ENCODE results near the gene CTTN.
A peak's percentile ranks its signal among the peaks of the same experiment; 100 is the strongest.

Gene CTTN

DNA sequence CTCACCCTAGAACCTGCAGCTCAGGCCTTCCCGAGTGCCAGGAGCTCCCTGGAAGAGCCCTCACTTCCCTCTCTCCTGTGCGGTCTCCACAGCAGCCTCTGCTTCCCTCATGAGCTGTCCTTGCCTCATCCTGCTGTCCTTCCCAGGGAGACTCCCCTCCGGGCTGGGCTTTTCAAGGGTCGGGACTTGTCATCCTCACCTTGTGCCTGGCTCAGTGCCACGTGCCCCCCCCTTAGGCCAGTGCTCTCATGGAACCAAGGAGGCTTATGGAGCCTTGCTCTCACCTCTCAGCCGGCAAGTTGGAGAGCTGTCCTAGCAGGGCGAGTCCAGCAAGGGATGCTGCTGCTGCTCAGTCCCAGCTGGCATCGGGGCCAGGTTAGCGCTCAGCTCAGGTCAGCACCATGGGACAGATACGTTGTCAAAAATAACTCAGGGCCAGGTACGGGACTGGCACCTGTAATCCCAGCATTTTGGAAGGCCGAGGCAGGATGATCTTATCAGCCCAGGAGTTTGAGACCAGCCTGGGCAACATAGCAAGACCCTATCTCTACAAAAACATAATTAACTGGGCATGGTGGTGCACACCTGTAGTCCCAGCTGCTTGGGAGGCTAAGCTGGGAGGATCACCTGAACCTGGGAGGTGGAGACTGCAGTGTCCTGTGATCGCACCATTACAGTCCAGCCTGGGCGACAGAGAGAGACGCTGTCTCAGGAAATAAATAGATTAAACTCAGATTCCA, 13.6 kb downstream of the CTTN start:
- TF ChIP-seq, protein P1, sequence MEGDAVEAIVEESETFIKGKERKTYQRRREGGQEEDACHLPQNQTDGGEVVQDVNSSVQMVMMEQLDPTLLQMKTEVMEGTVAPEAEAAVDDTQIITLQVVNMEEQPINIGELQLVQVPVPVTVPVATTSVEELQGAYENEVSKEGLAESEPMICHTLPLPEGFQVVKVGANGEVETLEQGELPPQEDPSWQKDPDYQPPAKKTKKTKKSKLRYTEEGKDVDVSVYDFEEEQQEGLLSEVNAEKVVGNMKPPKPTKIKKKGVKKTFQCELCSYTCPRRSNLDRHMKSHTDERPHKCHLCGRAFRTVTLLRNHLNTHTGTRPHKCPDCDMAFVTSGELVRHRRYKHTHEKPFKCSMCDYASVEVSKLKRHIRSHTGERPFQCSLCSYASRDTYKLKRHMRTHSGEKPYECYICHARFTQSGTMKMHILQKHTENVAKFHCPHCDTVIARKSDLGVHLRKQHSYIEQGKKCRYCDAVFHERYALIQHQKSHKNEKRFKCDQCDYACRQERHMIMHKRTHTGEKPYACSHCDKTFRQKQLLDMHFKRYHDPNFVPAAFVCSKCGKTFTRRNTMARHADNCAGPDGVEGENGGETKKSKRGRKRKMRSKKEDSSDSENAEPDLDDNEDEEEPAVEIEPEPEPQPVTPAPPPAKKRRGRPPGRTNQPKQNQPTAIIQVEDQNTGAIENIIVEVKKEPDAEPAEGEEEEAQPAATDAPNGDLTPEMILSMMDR (IDR thresholded peaks at IDR 0.05; ENCODE audit: low read depth, low read length, missing control alignments): no peak
- no peak overlapping the region for H3K4me3 ChIP-seq (ENCODE audit: low read depth, low read length)
- in situ Hi-C loops (cut with HindIII; ENCODE audit: low sequenced_read_pairs): no loop called here
- DNase-seq (ENCODE audit: low read depth): no peak

DNA sequence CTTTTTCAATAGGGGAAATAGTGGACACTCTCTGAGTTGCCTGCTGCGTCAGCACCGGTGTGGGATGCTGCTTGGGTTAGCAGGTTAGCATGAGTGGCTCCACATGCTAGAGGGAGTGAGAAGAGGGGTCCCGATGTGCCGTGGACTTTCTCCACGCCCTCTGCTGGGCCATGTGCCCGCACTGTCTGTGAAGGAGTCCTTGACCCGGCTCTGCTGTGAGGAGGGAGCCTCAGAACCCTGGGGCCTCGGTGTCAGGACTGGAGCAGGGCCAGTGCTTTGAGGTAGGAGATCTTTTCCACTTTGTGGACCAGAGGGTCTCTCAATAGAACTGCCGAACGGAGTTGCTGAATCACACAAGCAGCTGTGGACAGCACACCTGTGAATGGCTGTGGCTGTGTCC, 14.8 kb downstream of the CTTN start:
- TF ChIP-seq, protein P1 (IDR thresholded peaks at IDR 0.05; ENCODE audit: low read depth, low read length, missing control alignments): no peak
- no peak for DNase-seq (ENCODE audit: low read depth)
- no peak overlapping the region for H3K4me3 ChIP-seq (ENCODE audit: low read depth, low read length)
- in situ Hi-C loops (cut with HindIII; ENCODE audit: low sequenced_read_pairs): no loop called here

DNA sequence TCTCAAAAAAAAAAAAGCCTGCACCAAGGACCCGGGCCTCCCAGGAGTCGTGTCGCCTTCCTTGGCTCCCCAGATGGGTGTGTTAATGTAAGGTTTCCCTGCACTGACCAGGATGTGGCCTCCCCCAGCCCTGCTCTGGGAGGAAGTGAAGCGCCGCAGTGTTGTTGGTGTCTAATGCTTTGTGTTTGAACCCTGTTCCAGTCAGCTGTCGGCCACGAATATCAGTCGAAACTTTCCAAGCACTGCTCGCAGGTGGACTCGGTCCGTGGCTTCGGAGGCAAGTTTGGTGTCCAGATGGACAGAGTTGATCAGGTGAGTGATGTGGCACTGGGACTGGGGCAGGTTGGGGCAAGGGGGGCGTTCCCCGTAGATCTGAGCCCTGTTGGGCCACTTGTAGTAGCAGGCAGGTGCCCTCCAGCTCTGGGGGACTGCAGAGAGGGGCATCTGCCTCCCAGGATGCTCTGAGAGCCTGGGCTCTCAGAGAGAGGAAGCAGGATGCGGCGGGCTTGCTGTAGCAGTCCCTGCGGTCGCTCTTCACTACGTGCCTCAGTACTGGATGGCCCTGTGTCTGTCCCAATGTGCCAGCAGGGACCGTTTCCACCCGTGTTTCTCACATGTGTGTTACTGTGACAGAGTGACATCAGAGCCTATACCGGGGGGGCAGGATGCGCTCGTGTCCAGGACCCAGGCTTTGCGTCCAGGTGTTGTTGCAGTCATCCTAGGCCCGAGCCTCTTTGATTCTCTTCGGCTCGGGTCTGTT, 16.2 kb downstream of the CTTN start:
- no peak for DNase-seq (ENCODE audit: low read depth)
- no peak overlapping the region for H3K4me3 ChIP-seq (ENCODE audit: low read depth, low read length)
- in situ Hi-C loops (cut with HindIII; ENCODE audit: low sequenced_read_pairs): no loop called here
- TF ChIP-seq, protein P1 (IDR thresholded peaks at IDR 0.05; ENCODE audit: low read depth, low read length, missing control alignments): no peak

DNA sequence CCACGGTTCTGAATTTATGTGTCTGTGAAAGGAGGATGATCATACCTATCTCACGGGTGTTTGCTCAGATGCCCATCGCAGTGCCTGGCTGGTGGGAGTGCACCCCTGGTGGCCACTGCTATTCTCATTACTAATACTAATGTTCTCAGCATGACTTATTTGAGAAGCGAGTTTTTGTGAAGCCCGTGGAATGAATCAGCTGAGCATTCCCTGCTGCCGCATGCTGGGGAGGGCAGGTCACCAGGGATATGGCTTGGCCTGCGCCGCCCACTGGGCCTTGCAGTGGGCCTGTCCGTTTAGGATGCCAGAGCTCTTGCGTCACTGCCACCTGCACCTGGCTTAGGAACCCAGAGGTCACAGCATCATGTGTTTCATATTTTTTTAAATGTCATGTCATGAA, 16.9 kb downstream of the CTTN start:
- H3K4me3 ChIP-seq (ENCODE audit: low read depth, low read length): no peak overlapping the region
- in situ Hi-C loops (cut with HindIII; ENCODE audit: low sequenced_read_pairs): no loop called here
- TF ChIP-seq, protein P1 (IDR thresholded peaks at IDR 0.05; ENCODE audit: low read depth, low read length, missing control alignments): peak; percentile 62
- DNase-seq (ENCODE audit: low read depth): peak; percentile 22

DNA sequence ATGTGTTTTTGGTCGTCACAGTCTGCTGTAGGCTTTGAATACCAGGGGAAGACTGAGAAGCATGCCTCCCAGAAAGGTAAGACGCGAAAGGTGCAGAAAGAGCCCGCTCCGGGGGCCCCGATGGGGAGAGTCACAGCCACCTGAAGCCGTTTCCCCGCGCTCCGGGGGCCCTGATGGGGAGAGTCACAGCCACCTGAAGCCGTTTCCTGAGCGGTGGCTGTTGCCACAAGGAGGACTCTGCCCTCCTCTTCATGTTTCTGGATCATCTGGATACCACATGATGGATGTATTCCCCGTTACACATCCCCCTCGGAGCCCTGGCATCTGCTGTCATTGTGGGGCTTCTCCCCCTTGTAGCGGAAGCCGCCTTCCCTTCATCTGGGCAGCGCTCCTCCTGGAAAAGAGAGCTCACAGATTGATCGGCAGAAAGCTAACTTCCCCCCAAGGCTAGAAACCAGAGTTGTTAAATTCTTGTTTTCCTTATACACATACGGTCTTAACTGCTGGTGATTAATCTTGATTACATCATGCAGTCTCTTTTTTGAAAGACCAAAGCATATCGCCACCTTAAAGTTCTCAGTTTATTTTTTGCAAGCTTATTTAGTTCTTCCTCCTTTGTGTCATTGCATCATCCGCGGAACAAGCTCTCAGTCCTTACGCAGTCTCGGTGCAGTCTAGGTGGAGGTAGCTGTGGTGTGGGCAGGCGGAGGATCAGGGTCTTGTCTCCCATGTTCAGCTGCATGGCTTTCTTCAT, 17.5 kb downstream of the CTTN start:
- in situ Hi-C loops (cut with HindIII; ENCODE audit: low sequenced_read_pairs): no loop called here
- H3K4me3 ChIP-seq (ENCODE audit: low read depth, low read length): no peak overlapping the region
- DNase-seq (ENCODE audit: low read depth): no peak
- TF ChIP-seq, protein P1 (IDR thresholded peaks at IDR 0.05; ENCODE audit: low read depth, low read length, missing control alignments): no peak

DNA sequence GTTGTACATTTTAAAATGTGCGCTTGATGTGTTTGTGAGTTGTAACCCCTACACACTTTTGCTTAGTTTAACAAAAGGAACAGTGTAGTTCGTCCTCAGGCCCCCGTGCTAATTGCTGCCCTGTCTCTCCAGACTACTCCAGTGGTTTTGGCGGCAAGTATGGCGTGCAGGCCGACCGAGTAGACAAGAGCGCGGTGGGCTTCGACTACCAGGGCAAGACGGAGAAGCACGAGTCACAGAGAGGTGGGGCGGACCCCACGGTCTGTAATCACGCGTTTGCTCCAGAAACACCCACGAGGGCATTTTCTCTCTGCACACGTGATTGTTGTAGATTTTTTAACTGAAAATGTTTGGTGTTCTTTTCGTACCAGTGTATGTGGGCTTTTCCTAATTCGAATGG, 18.6 kb downstream of the CTTN start:
- TF ChIP-seq, protein P1 (IDR thresholded peaks at IDR 0.05; ENCODE audit: low read depth, low read length, missing control alignments): no peak
- DNase-seq (ENCODE audit: low read depth): no peak
- in situ Hi-C loops (cut with HindIII; ENCODE audit: low sequenced_read_pairs): no loop called here
- no peak overlapping the region for H3K4me3 ChIP-seq (ENCODE audit: low read depth, low read length)

All from astrocyte of the cerebellum (primary cell).